Gastroesophageal sphincter (tissue), 4 donors: ENCODE data around the gene JMJD8. TPM values are rescaled to one million over a fixed set of nuclear protein-coding genes. Genes with fewer than 3 reads are reported as not detected.
A peak's percentile ranks its signal among the peaks of the same experiment; 100 is the strongest.

Experiments used
- ATAC-seq: fragments of 150-250 bp; one replicate; pipeline ENCODE4 v1.9.1; 2016; ENCODE audit warnings: mild to moderate bottlenecking, moderate library complexity
- H3K27ac ChIP-seq, 4 donors: fragments of 200-600 bp; sonication (generic) in 3 of 4; 1 replicate in 3 of 4; 2 replicates in 1 of 4; pipeline ENCODE4 v1.5.1; 2016 to 2019
- H3K27me3 ChIP-seq: fragments of 200-600 bp; sonication (generic); one replicate; pipeline ENCODE4 v1.5.1; 2019
- H3K36me3 ChIP-seq, 2 donors: fragments of 200-600 bp; sonication (generic); one replicate each; pipeline ENCODE4 v1.5.1; 2019; ENCODE audit warnings: control low read depth in 1 of 2
- H3K4me1 ChIP-seq, 3 donors: fragments of 200-600 bp; sonication (generic); 1 replicate in 2 of 3; 2 replicates in 1 of 3; pipeline ENCODE4 v1.5.1; 2016 to 2019; ENCODE audit warnings: control low read depth in 2 of 3
- H3K4me3 ChIP-seq, 2 donors: fragments of 200-600 bp; sonication (generic); one replicate each; pipeline ENCODE4 v1.5.1; 2019; ENCODE audit warnings: mild to moderate bottlenecking in 1 of 2, moderate library complexity in 1 of 2
- H3K9me3 ChIP-seq, 3 donors: fragments of 200-600 bp; sonication (generic); one replicate each; pipeline ENCODE4 v1.5.1; 2017 to 2019; ENCODE audit warnings: control low read depth in 2 of 3
- EP300 ChIP-seq: sonication (generic); formaldehyde crosslinking; IDR thresholded peaks from one replicate; pipeline ENCODE4 v1.6.1; 2017; ENCODE audit warnings: antibody characterized with exemption, mild to moderate bottlenecking
- POLR2A ChIP-seq, 2 donors: fragments of 450-650 bp; IDR thresholded peaks; one replicate each; pipeline ENCODE4 v1.6.1; 2017; ENCODE audit warnings: antibody characterized with exemption in 2 of 2, mild to moderate bottlenecking in 2 of 2, moderate library complexity in 1 of 2
- POLR2AphosphoS5 ChIP-seq: sonication (generic); formaldehyde crosslinking; IDR thresholded peaks from one replicate; pipeline ENCODE4 v1.6.1; 2017; ENCODE audit warnings: antibody characterized with exemption
- WGBS, 2 donors: methylation state at CpG; one replicate each; pipeline ENCODE4 v1.1.5; 2018; ENCODE audit warnings: low coverage in 1 of 2; 5-methylcytosine and 5-hydroxymethylcytosine counted together
- total RNA-seq, 4 donors: library from RNA; depleted of rRNA; stranded (reverse); fragments of >200 nt; gene quantifications; one replicate each; pipeline ENCODE4 v1.1.0, GENCODE V29; 2016
- TF ChIP-seq, protein P1 (sequence below), 4 experiments: fragments of 200-600 bp in 2 of 4; fragments of 450-650 bp in 2 of 4; sonication (generic) in 1 of 4; IDR thresholded peaks; one replicate each; pipeline ENCODE4 v1.5.1; 2017 to 2019; ENCODE audit warnings: antibody characterized with exemption in 4 of 4, mild to moderate bottlenecking in 2 of 4, moderate library complexity in 2 of 4

The JMJD8 gene
- total RNA-seq, 4 donors from 2014 or later = 70.2 to 109 (median 90.5) TPM

DNA sequence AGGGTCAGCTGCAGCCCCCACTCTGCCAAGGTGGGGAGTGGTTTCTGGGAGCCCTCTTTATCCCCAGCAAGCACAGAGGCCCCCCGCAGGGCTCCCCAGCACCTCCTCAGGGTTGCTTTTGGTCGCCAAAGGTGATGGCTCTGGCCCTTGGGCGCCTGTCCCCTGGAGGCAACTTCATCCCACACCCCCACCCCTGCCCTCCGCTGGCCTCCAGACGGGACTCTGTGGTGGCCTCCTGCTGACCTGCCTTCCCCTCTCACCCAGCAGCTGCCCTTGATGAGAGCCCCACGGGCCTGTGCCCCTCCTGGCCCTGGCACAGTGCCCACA is 24.0 kb downstream of the JMJD8 start:
- peaks cover 0 to 39% of the 10 kb centered on the region in 2 donors for H3K36me3 ChIP-seq
- H3K4me1 ChIP-seq = peaks cover 0 to 24% (median 12%) of the 10 kb centered on the region in 3 donors
- no peak for TF ChIP-seq POLR2AphosphoS5
- H3K9me3 ChIP-seq = no peaks in the 10 kb centered on the region
- no peaks in the 10 kb centered on the region for H3K27me3 ChIP-seq
- ATAC-seq = no peak
- H3K27ac ChIP-seq = peak overlapping the region; percentile 31 to 91 (median 84)
- H3K4me3 ChIP-seq = peak overlapping the region in 1 of 2 donors; percentile 43
- no CpG with 5 or more reads among the region's 6 CpGs for WGBS, 2 donors

DNA sequence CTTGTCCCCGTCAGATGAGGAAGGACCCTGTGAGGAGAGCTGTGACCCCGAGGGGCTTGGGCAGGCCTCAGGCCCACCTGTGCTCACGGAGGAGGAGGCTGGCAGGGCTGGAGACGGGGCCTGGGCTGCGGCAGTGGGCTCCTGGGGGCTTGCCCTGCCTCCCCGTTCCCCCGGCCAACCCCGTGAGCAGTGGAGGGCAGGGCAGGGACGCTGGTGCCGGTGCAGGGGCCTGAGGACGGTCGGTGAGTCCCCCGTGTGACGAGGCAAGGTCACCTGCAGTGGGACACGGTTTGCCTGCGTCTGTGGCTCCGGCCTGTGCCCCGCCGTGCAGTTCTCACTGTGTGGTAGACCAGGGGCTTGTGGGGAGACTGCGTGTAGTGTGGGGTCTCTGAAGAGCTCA is 24.5 kb downstream of the JMJD8 start:
- Histone ChIP-seq H3K4me1 (peaks cover 0 to 24% (median 12%) of the 10 kb centered on the region in 3 donors), H3K9me3 (no peaks in the 10 kb centered on the region), H3K36me3 (peaks cover 0 to 43% of the 10 kb centered on the region in 2 donors), H3K4me3 (no peak overlapping the region), H3K27me3 (no peaks in the 10 kb centered on the region), H3K27ac (peak overlapping the region in 3 of 4 donors; percentile 83 to 91 (median 84))
- TF ChIP-seq, protein P1, sequence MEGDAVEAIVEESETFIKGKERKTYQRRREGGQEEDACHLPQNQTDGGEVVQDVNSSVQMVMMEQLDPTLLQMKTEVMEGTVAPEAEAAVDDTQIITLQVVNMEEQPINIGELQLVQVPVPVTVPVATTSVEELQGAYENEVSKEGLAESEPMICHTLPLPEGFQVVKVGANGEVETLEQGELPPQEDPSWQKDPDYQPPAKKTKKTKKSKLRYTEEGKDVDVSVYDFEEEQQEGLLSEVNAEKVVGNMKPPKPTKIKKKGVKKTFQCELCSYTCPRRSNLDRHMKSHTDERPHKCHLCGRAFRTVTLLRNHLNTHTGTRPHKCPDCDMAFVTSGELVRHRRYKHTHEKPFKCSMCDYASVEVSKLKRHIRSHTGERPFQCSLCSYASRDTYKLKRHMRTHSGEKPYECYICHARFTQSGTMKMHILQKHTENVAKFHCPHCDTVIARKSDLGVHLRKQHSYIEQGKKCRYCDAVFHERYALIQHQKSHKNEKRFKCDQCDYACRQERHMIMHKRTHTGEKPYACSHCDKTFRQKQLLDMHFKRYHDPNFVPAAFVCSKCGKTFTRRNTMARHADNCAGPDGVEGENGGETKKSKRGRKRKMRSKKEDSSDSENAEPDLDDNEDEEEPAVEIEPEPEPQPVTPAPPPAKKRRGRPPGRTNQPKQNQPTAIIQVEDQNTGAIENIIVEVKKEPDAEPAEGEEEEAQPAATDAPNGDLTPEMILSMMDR (IDR thresholded peaks at IDR 0.05) = no peak
- TF ChIP-seq POLR2A (IDR thresholded peaks at IDR 0.05) = no peak
- TF ChIP-seq POLR2AphosphoS5 = no peak
- no peak for TF ChIP-seq EP300
- WGBS, 2 donors = 70% methylated on average over 2 of the region's 20 CpGs; no CpG with 5 or more reads in 1 of the 2 donors
- no peak for ATAC-seq

DNA sequence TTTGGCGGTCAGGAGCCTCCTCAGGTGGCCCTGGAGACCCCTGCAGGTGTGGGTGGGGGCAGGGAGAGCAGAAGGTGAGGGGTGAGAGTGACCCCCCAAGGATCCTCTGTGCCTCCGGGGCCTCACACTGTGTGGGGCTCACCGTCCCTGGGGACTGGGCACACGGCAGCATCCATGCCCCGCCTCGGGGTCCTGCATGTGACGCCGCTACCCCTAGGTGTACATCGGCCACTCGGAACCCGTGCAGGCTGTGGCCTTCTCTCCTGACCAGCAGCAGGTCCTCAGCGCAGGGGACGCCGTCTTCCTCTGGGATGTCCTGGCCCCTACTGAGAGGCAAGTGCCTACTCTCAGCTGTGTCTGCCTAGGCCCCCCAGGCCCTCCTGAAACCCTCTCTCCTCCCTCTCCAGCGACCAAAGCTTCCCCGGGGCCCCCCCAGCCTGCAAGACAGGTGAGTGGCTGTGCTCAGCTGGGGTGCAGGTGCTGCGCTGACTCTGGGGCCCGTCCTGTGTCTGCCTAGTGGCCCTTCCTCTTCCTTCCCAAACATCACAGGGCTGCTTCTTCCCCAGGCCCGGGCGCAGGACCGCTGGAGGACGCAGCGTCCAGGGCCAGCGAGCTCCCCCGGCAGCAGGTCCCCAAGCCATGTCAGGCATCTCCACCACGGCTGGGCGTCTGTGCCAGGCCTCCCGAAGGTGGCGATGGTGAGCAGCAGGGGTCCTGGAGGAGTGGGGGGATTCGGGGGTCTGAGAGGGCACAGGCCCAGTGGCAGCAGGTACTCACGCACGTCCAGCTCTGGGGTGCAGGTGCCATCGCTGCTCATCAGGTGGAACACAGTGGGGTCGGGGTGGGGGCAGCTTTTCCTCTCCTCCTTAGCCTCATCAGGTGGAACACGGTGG is 25.2 kb downstream of the JMJD8 start:
- Histone ChIP-seq H3K4me3 (no peak overlapping the region), H3K9me3 (no peaks in the 10 kb centered on the region), H3K36me3 (peaks cover 0 to 45% of the 10 kb centered on the region in 2 donors), H3K27me3 (no peaks in the 10 kb centered on the region), H3K4me1 (peaks cover 0 to 24% (median 12%) of the 10 kb centered on the region in 3 donors), H3K27ac (peak overlapping the region in 1 of 4 donors; percentile 83)
- ATAC-seq = no peak
- TF ChIP-seq POLR2A (IDR thresholded peaks at IDR 0.05) (no peak), POLR2AphosphoS5 (no peak), EP300 (no peak)
- TF ChIP-seq, protein P1 (IDR thresholded peaks at IDR 0.05) = no peak
- WGBS, 2 donors = no CpG with 5 or more reads among the region's 35 CpGs

DNA sequence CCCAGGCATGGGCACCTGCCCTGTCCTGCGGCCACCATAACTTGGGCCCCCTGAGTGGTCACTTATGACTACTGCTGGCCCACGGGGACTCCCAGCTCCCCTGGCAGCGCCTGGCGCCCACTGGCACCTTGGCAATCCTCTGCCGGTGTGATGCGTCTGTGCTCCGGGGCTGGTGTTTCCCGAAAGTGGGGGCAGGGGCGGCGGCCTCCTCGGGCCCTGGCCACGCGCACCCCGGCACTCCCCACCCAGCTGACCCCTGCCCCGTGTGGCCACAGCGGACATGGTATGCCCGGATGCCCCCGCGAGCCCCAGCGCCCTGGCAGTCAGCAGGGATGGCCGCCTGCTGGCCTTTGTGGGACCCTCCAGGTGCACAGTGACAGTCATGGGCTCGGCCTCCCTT is 26.6 kb downstream of the JMJD8 start:
- ATAC-seq = no peak
- Histone ChIP-seq H3K27ac (no peak overlapping the region), H3K4me1 (peaks cover 0 to 24% (median 12%) of the 10 kb centered on the region in 3 donors), H3K4me3 (no peak overlapping the region), H3K27me3 (no peaks in the 10 kb centered on the region), H3K36me3 (peaks cover 0 to 57% of the 10 kb centered on the region in 2 donors), H3K9me3 (no peaks in the 10 kb centered on the region)
- no peak for TF ChIP-seq POLR2AphosphoS5
- TF ChIP-seq EP300 = no peak
- TF ChIP-seq, protein P1 (IDR thresholded peaks at IDR 0.05) = no peak
- TF ChIP-seq POLR2A (IDR thresholded peaks at IDR 0.05) = no peak
- no CpG with 5 or more reads among the region's 22 CpGs for WGBS, 2 donors

DNA sequence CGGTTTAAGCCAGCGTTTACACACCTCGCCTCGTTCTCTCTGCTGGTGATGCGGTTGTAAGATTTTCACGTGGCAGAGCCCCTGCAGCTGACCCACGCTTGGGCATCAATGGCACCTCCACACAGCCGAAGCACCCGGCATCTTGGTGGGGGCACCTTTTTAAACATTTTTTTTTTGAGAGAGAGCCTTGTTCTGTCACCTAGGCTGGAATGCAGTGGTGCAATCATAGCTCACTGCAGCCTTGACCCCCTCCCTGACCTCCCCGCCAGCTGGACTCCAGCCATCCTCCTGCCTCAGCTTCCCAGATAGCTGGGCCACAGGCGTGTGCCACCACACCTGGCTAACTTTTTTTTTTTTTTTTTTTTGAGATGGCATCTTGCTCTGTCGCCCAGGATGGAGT is 30.1 kb downstream of the JMJD8 start:
- Histone ChIP-seq H3K4me3 (no peak overlapping the region), H3K36me3 (peaks cover 0 to 70% of the 10 kb centered on the region in 2 donors)
- TF ChIP-seq POLR2AphosphoS5 (no peak), POLR2A (IDR thresholded peaks at IDR 0.05) (no peak), EP300 (no peak)
- TF ChIP-seq, protein P1 (IDR thresholded peaks at IDR 0.05) = no peak

More for the DNA sequence above, 30.1 kb downstream of the JMJD8 start:
- H3K4me1 ChIP-seq = peaks cover 0 to 18% (median 9%) of the 10 kb centered on the region in 3 donors
- H3K27me3 ChIP-seq = no peaks in the 10 kb centered on the region
- H3K9me3 ChIP-seq = no peaks in the 10 kb centered on the region
- WGBS, 2 donors = 88 to 90% methylated on average over 6 to 10 of the region's 12 CpGs
- no peak for ATAC-seq
- no peak overlapping the region for H3K27ac ChIP-seq
